ENCODE data around the gene PMAIP1. TPM values are rescaled to one million over a fixed set of nuclear protein-coding genes. Genes with fewer than 3 reads are reported as not detected.

PMAIP1 gene
- total RNA-seq, 4 donors from 2014 or later = 1.1 to 2.3 (median 1.6) TPM

- Histone ChIP-seq H3K36me3 (no peaks in the 10 kb centered on the region), H3K9me3 (no peaks in the 10 kb centered on the region), H3K4me1 (peaks cover 0 to 13% of the 10 kb centered on the region in 2 donors), H3K27me3 (no peaks in the 10 kb centered on the region), H3K4me3 (replicated peaks in 1 of 3) (no peak overlapping the region), H3K27ac (no peak overlapping the region)
- WGBS, 2 donors = 95% methylated on average over 8 of the region's 8 CpGs
- no peak for DNase-seq
- no peak for TF ChIP-seq CTCF (IDR thresholded peaks at IDR 0.05)
- no peak for TF ChIP-seq POLR2A (IDR thresholded peaks at IDR 0.05)
- intact Hi-C loops (cut with DNase I) = no loop called here
Observed at GRCh38 chr18:59902993-59903610, 3.3 kb downstream of the PMAIP1 start.

- Histone ChIP-seq H3K27me3 (no peaks in the 10 kb centered on the region), H3K9me3 (no peaks in the 10 kb centered on the region), H3K4me3 (replicated peaks in 1 of 3) (no peak overlapping the region), H3K27ac (no peak overlapping the region), H3K4me1 (peaks cover 0 to 13% of the 10 kb centered on the region in 2 donors), H3K36me3 (no peaks in the 10 kb centered on the region)
- TF ChIP-seq CTCF (IDR thresholded peaks at IDR 0.05) = no peak
- TF ChIP-seq POLR2A (IDR thresholded peaks at IDR 0.05) = no peak
- intact Hi-C loops (cut with DNase I) = no loop called here
- no peak for DNase-seq
- 83 to 86% methylated on average over 1 of the region's 1 CpG for WGBS, 2 donors
Observed at GRCh38 chr18:59904011-59904601, 4.3 kb downstream of the PMAIP1 start.

DNA sequence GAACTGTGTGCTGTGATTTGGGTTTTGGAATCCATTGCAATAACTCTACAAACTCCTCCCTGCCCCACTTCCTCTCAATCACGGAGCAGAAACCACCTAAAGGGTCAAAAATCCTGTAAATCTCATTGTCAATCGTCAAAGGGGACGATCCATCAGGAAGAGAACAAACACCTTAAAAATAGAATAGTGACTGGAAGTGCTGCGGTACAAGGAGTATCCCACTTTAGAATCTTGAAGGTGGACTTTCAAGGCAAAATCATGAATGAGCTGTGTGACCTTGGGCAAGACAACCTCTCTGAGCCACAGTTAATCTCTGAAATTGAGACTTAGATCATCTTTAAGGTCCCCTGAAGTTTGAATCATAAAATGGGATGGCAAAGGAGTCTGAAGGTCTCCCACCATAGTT lies 5.9 kb downstream of the PMAIP1 start:
- WGBS, 2 donors = 70 to 75% methylated on average over 4 of the region's 4 CpGs
- intact Hi-C loops (cut with DNase I) = no loop called here

DNA sequence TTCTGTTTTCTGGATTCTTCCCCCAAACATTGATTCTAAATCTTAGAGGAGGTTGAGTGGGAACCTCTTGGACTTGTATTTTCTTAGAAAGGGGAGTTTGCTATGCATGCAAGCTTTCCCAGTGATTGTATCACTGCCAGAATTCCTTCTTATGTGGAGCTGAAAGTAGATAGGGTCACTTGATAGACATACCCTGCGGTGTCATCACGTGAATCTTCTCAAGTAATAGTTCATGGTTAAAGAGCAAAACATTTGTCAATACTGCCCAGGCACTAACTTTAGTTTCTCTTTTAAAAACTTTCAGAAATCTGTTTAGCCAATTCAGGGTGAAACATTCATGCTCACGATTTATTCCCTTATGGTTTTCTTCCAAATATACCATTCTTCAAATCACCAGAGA lies 6.4 kb downstream of the PMAIP1 start:
- intact Hi-C loops (cut with DNase I) = no loop called here
- no peak overlapping the region for H3K4me3 ChIP-seq (replicated peaks in 1 of 3)
- DNase-seq = no peak
- WGBS, 2 donors = 79 to 86% methylated on average over 3 of the region's 3 CpGs
- H3K36me3 ChIP-seq = no peaks in the 10 kb centered on the region
- H3K27ac ChIP-seq = no peak overlapping the region
- no peaks in the 10 kb centered on the region for H3K9me3 ChIP-seq
- TF ChIP-seq CTCF (IDR thresholded peaks at IDR 0.05) (no peak), POLR2A (IDR thresholded peaks at IDR 0.05) (no peak)
- H3K4me1 ChIP-seq = peaks cover 0 to 3% of the 10 kb centered on the region in 2 donors
- no peaks in the 10 kb centered on the region for H3K27me3 ChIP-seq

More for the DNA sequence above, 5.9 kb downstream of the PMAIP1 start:
- DNase-seq = no peak
- Histone ChIP-seq H3K9me3 (no peaks in the 10 kb centered on the region), H3K4me3 (replicated peaks in 1 of 3) (no peak overlapping the region), H3K4me1 (peaks cover 0 to 6% of the 10 kb centered on the region in 2 donors), H3K27me3 (no peaks in the 10 kb centered on the region), H3K36me3 (no peaks in the 10 kb centered on the region), H3K27ac (no peak overlapping the region)
- no peak for TF ChIP-seq POLR2A (IDR thresholded peaks at IDR 0.05)
- no peak for TF ChIP-seq CTCF (IDR thresholded peaks at IDR 0.05)

- no peaks in the 10 kb centered on the region for H3K36me3 ChIP-seq
- 66 to 71% methylated on average over 5 of the region's 5 CpGs for WGBS, 2 donors
Observed at GRCh38 chr18:59907172-59907571, 7.4 kb downstream of the PMAIP1 start.

More at GRCh38 chr18:59907172-59907571, 7.4 kb downstream of the PMAIP1 start:
- TF ChIP-seq CTCF (IDR thresholded peaks at IDR 0.05) (no peak), POLR2A (IDR thresholded peaks at IDR 0.05) (no peak)
- no peak overlapping the region for H3K4me3 ChIP-seq (replicated peaks in 1 of 3)
- no peaks in the 10 kb centered on the region for H3K9me3 ChIP-seq
- no peak for DNase-seq
- no peak overlapping the region for H3K27ac ChIP-seq
- no peaks in the 10 kb centered on the region for H3K27me3 ChIP-seq
- peaks cover 0 to 3% of the 10 kb centered on the region in 2 donors for H3K4me1 ChIP-seq
- intact Hi-C loops (cut with DNase I) = no loop called here

Data from thyroid gland (tissue), 4 donors.